ENCODE measurements around the gene CACNA2D3. TPM values are rescaled to one million over a fixed set of nuclear protein-coding genes. Genes with fewer than 3 reads are reported as not detected.

CACNA2D3 gene
- total RNA-seq, 8 experiments from 2014 or later = 0.49 to 20.7 (median 9.7) TPM; not detected in 1

GRCh38 chr3:54759166-54759565, 636.8 kb downstream of the CACNA2D3 start:
- 25 to 76% (median 31%) methylated on average over 2 of the region's 2 CpGs; no CpG with 5 or more reads in 1 of the 10 experiments for WGBS, 10 experiments
- Histone ChIP-seq H3K4me3 (no peak overlapping the region), H3K27ac (no peak overlapping the region), H3K4me1 (replicated peaks in 1 of 2) (peaks cover under 1 to 9% of the 10 kb centered on the region in 2 donors)
- ATAC-seq (replicated peaks in 6 of 8) = no peak
- in situ Hi-C loops (cut with MboI; ENCODE audit: low pct_unique_long_range_greater_than_20kb in 2 of 9, low sequenced_read_pairs in 9 of 9, unreplicated experiment in 9 of 9) = no loop called here

- peak in 2 of 8 experiments; percentile 7 to 18 for ATAC-seq (replicated peaks in 6 of 8)
- H3K4me3 ChIP-seq = no peak overlapping the region
- 90 to 100% (median 96%) methylated on average over 2 of the region's 2 CpGs; no CpG with 5 or more reads in 6 of the 10 experiments for WGBS, 10 experiments
- H3K27ac ChIP-seq = no peak overlapping the region
- in situ Hi-C loops (cut with MboI; ENCODE audit: low pct_unique_long_range_greater_than_20kb in 2 of 9, low sequenced_read_pairs in 9 of 9, unreplicated experiment in 9 of 9) = no loop called here
- peaks cover 7 to 16% of the 10 kb centered on the region in 2 donors for H3K4me1 ChIP-seq (replicated peaks in 1 of 2)
Measured at GRCh38 chr3:54760201-54760600, 637.8 kb downstream of the CACNA2D3 start.

- Histone ChIP-seq H3K27ac (no peak overlapping the region), H3K4me3 (no peak overlapping the region), H3K4me1 (replicated peaks in 1 of 2) (peaks cover 15% of the 10 kb centered on the region in 2 donors)
- in situ Hi-C loops (cut with MboI; ENCODE audit: low pct_unique_long_range_greater_than_20kb in 2 of 9, low sequenced_read_pairs in 9 of 9, unreplicated experiment in 9 of 9) = no loop called here
- ATAC-seq (replicated peaks in 6 of 8) = peak in 3 of 8 experiments; percentile 96 to 97 (median 97)
- WGBS, 10 experiments = 0 to 100% (median 86%) methylated on average over 1 of the region's 1 CpG; no CpG with 5 or more reads in 7 of the 10 experiments
Measured at GRCh38 chr3:54761637-54762036, 639.3 kb downstream of the CACNA2D3 start.

GRCh38 chr3:54764911-54765310, 642.6 kb downstream of the CACNA2D3 start:
- H3K4me3 ChIP-seq = no peak overlapping the region
- in situ Hi-C loops (cut with MboI; ENCODE audit: low pct_unique_long_range_greater_than_20kb in 2 of 9, low sequenced_read_pairs in 9 of 9, unreplicated experiment in 9 of 9) = no loop called here
- ATAC-seq (replicated peaks in 6 of 8) = peak in 5 of 8 experiments; percentile 97 to 99 (median 99)
- H3K4me1 ChIP-seq (replicated peaks in 1 of 2) = peaks cover 12 to 15% of the 10 kb centered on the region in 2 donors
- H3K27ac ChIP-seq = no peak overlapping the region

GRCh38 chr3:54771050-54771449, 648.7 kb downstream of the CACNA2D3 start:
- WGBS, 10 experiments = 69 to 100% (median 89%) methylated on average over 1 to 2 of the region's 2 CpGs; no CpG with 5 or more reads in 5 of the 10 experiments
- Histone ChIP-seq H3K4me3 (no peak overlapping the region), H3K27ac (no peak overlapping the region), H3K4me1 (replicated peaks in 1 of 2) (peaks cover 5 to 18% of the 10 kb centered on the region in 2 donors)
- ATAC-seq (replicated peaks in 6 of 8) = no peak
- in situ Hi-C loops (cut with MboI; ENCODE audit: low pct_unique_long_range_greater_than_20kb in 2 of 9, low sequenced_read_pairs in 9 of 9, unreplicated experiment in 9 of 9) = no loop called here

GRCh38 chr3:54772051-54772450, 649.7 kb downstream of the CACNA2D3 start:
- H3K4me3 ChIP-seq = no peak overlapping the region
- 42 to 100% (median 87%) methylated on average over 1 to 2 of the region's 2 CpGs; no CpG with 5 or more reads in 2 of the 10 experiments for WGBS, 10 experiments
- no peak for ATAC-seq (replicated peaks in 6 of 8)
- no peak overlapping the region for H3K27ac ChIP-seq
- in situ Hi-C loops (cut with MboI; ENCODE audit: low pct_unique_long_range_greater_than_20kb in 2 of 9, low sequenced_read_pairs in 9 of 9, unreplicated experiment in 9 of 9) = no loop called here
- H3K4me1 ChIP-seq (replicated peaks in 1 of 2) = peaks cover 5 to 18% of the 10 kb centered on the region in 2 donors

- no peak overlapping the region for H3K4me3 ChIP-seq
- 17 to 92% (median 68%) methylated on average over 1 to 2 of the region's 2 CpGs; no CpG with 5 or more reads in 1 of the 10 experiments for WGBS, 10 experiments
- H3K4me1 ChIP-seq (replicated peaks in 1 of 2) = peaks cover 5 to 18% of the 10 kb centered on the region in 2 donors
- in situ Hi-C loops (cut with MboI; ENCODE audit: low pct_unique_long_range_greater_than_20kb in 2 of 9, low sequenced_read_pairs in 9 of 9, unreplicated experiment in 9 of 9) = no loop called here
- H3K27ac ChIP-seq = no peak overlapping the region
- ATAC-seq (replicated peaks in 6 of 8) = peak in 4 of 8 experiments; percentile 38 to 67 (median 45)
Measured at GRCh38 chr3:54772746-54773145, 650.4 kb downstream of the CACNA2D3 start.

- Histone ChIP-seq H3K4me1 (replicated peaks in 1 of 2) (peaks cover 5 to 18% of the 10 kb centered on the region in 2 donors), H3K27ac (no peak overlapping the region), H3K4me3 (no peak overlapping the region)
- in situ Hi-C loops (cut with MboI; ENCODE audit: low pct_unique_long_range_greater_than_20kb in 2 of 9, low sequenced_read_pairs in 9 of 9, unreplicated experiment in 9 of 9) = no loop called here
- WGBS, 10 experiments = 18 to 100% (median 43%) methylated on average over 1 to 4 of the region's 4 CpGs; no CpG with 5 or more reads in 2 of the 10 experiments
- ATAC-seq (replicated peaks in 6 of 8) = no peak
Measured at GRCh38 chr3:54773271-54773670, 650.9 kb downstream of the CACNA2D3 start.

GRCh38 chr3:54776601-54777000, 654.2 kb downstream of the CACNA2D3 start:
- no peak overlapping the region for H3K4me3 ChIP-seq
- peaks cover 5 to 18% of the 10 kb centered on the region in 2 donors for H3K4me1 ChIP-seq (replicated peaks in 1 of 2)
- in situ Hi-C loops (cut with MboI; ENCODE audit: low pct_unique_long_range_greater_than_20kb in 2 of 9, low sequenced_read_pairs in 9 of 9, unreplicated experiment in 9 of 9) = no loop called here
- H3K27ac ChIP-seq = no peak overlapping the region
- 0 to 100% (median 85%) methylated on average over 1 of the region's 2 CpGs; no CpG with 5 or more reads in 6 of the 10 experiments for WGBS, 10 experiments
- no peak for ATAC-seq (replicated peaks in 6 of 8)

- WGBS, 10 experiments = 49 to 92% (median 63%) methylated on average over 1 to 2 of the region's 2 CpGs; no CpG with 5 or more reads in 4 of the 10 experiments
Measured at GRCh38 chr3:54777141-54777540, 654.8 kb downstream of the CACNA2D3 start.

GRCh38 chr3:54780336-54780735, 658.0 kb downstream of the CACNA2D3 start:
- Histone ChIP-seq H3K4me1 (replicated peaks in 1 of 2) (no peaks in the 10 kb centered on the region), H3K27ac (no peak overlapping the region), H3K4me3 (no peak overlapping the region)
- in situ Hi-C loops (cut with MboI; ENCODE audit: low pct_unique_long_range_greater_than_20kb in 2 of 9, low sequenced_read_pairs in 9 of 9, unreplicated experiment in 9 of 9) = no loop called here
- peak in 1 of 8 experiments; percentile 42 for ATAC-seq (replicated peaks in 6 of 8)

More at GRCh38 chr3:54777141-54777540, 654.8 kb downstream of the CACNA2D3 start:
- in situ Hi-C loops (cut with MboI; ENCODE audit: low pct_unique_long_range_greater_than_20kb in 2 of 9, low sequenced_read_pairs in 9 of 9, unreplicated experiment in 9 of 9) = no loop called here
- Histone ChIP-seq H3K27ac (no peak overlapping the region), H3K4me1 (replicated peaks in 1 of 2) (peaks cover 5 to 18% of the 10 kb centered on the region in 2 donors), H3K4me3 (no peak overlapping the region)
- ATAC-seq (replicated peaks in 6 of 8) = no peak

- Histone ChIP-seq H3K4me3 (no peak overlapping the region), H3K4me1 (replicated peaks in 1 of 2) (no peaks in the 10 kb centered on the region), H3K27ac (no peak overlapping the region)
- ATAC-seq (replicated peaks in 6 of 8) = no peak
- 0 to 100% (median 71%) methylated on average over 1 of the region's 1 CpG; no CpG with 5 or more reads in 5 of the 10 experiments for WGBS, 10 experiments
- in situ Hi-C loops (cut with MboI; ENCODE audit: low pct_unique_long_range_greater_than_20kb in 2 of 9, low sequenced_read_pairs in 9 of 9, unreplicated experiment in 9 of 9) = no loop called here
Measured at GRCh38 chr3:54781728-54782127, 659.4 kb downstream of the CACNA2D3 start.

- in situ Hi-C loops (cut with MboI; ENCODE audit: low pct_unique_long_range_greater_than_20kb in 2 of 9, low sequenced_read_pairs in 9 of 9, unreplicated experiment in 9 of 9) = no loop called here
- ATAC-seq (replicated peaks in 6 of 8) = peak in 2 of 8 experiments; percentile 69 to 75
- H3K27ac ChIP-seq = no peak overlapping the region
- H3K4me3 ChIP-seq = no peak overlapping the region
- H3K4me1 ChIP-seq (replicated peaks in 1 of 2) = no peaks in the 10 kb centered on the region
Measured at GRCh38 chr3:54783611-54784010, 661.3 kb downstream of the CACNA2D3 start.

GRCh38 chr3:54784021-54784420, 661.7 kb downstream of the CACNA2D3 start:
- Histone ChIP-seq H3K27ac (no peak overlapping the region), H3K4me1 (replicated peaks in 1 of 2) (no peaks in the 10 kb centered on the region), H3K4me3 (no peak overlapping the region)
- in situ Hi-C loops (cut with MboI; ENCODE audit: low pct_unique_long_range_greater_than_20kb in 2 of 9, low sequenced_read_pairs in 9 of 9, unreplicated experiment in 9 of 9) = no loop called here
- WGBS, 10 experiments = 57 to 100% (median 86%) methylated on average over 1 to 5 of the region's 5 CpGs; no CpG with 5 or more reads in 2 of the 10 experiments
- ATAC-seq (replicated peaks in 6 of 8) = no peak

All from motor neuron (in vitro differentiated cells).